ENCODE results near the gene EMC9.
A peak's percentile ranks its signal among the peaks of the same experiment; 100 is the strongest.

Gene EMC9

DNA sequence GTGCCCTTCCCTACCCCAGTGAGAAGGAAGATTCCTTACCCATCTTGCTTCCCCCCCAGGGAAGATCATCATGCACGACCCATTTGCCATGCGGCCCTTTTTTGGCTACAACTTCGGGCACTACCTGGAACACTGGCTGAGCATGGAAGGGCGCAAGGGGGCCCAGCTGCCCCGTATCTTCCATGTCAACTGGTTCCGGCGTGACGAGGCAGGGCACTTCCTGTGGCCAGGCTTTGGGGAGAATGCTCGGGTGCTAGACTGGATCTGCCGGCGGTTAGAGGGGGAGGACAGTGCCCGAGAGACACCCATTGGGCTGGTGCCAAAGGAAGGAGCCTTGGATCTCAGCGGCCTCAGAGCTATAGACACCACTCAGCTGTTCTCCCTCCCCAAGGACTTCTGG lies 37.9 kb downstream of the EMC9 start:
- TF ChIP-seq POU2F2 (IDR thresholded peaks at IDR 0.05; ENCODE audit: low read depth, low read length) (no peak), POLR2A (IDR thresholded peaks at IDR 0.05; ENCODE audit: low read depth, low read length) (no peak), SPI1 (IDR thresholded peaks at IDR 0.05; ENCODE audit: low read depth, low read length) (no peak)
- no peak for DNase-seq (ENCODE audit: insufficient read length, low spot score)
- no peak for FAIRE-seq

DNA sequence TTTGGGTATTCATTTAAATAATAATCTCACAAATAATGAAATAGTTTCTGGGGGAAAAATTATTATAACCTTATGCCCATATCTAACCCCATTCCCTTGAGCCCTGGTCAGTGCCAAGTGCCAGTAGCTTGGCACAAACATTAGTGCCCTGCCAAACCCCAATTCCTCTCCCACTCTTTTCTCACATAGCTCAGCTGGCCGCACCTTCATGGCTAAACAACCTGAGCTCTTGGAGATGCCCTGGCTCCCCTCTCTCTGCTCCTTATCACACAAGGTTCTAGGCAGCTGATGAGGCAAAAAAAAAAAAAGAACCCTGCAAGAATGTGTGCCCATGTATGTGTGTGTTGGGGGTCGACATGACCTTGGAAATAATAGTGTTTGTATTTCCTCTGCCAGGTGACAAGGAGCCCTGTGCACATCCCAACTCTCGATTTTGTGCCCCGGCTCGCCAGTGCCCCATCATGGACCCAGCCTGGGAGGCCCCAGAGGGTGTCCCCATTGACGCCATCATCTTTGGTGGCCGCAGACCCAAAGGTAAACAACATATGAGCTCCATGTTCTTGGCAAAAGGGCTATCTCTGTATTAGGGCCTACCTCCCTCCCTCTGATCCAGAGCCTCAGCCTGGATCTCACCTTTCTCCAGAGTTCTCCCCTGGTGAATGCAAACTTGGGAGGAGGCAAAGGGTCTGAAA lies 38.9 kb downstream of the EMC9 start:
- DNase-seq (ENCODE audit: insufficient read length, low spot score) = no peak
- FAIRE-seq = no peak
- TF ChIP-seq POU2F2 (IDR thresholded peaks at IDR 0.05; ENCODE audit: low read depth, low read length) (no peak), POLR2A (IDR thresholded peaks at IDR 0.05; ENCODE audit: low read depth, low read length) (no peak), PAX5 (IDR thresholded peaks at IDR 0.05; ENCODE audit: insufficient read depth, low read length, severe bottlenecking) (no peak)

DNA sequence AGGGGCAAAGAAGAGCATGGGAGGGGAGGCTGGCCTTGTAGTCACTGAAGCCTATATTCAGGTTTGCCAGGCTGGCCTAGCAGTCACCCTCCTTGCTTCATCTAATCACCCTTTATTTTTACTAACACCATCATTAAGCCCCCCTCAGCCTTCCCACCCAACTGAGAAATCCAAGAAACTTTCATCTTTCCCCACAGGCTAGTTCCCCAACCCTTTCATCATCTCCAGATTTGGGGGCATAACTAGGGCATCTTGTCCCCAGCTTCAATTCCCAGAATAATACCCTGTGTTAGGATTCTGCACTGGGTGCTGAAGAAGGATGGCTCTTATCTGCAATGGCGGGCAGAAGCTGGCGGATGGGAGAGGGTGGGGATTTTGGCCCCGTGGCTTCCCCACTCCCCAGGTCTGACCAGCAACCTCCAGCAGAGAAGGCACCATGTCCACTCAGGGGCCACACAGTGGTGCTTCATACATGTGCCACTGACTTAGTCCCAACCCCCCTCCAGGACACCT lies 40.4 kb downstream of the EMC9 start:
- DNase-seq (ENCODE audit: insufficient read length, low spot score) (no peak), FAIRE-seq (no peak)
- TF ChIP-seq PAX5 (IDR thresholded peaks at IDR 0.05; ENCODE audit: insufficient read depth, low read length, severe bottlenecking) (no peak), SPI1 (IDR thresholded peaks at IDR 0.05; ENCODE audit: low read depth, low read length) (no peak), POLR2AphosphoS5 (IDR thresholded peaks at IDR 0.05; ENCODE audit: low read depth, low read length) (no peak), POU2F2 (IDR thresholded peaks at IDR 0.05; ENCODE audit: low read depth, low read length) (no peak), POLR2A (IDR thresholded peaks at IDR 0.05; ENCODE audit: low read depth, low read length) (no peak), TAF1 (IDR thresholded peaks at IDR 0.05; ENCODE audit: low read depth, low read length) (no peak)

DNA sequence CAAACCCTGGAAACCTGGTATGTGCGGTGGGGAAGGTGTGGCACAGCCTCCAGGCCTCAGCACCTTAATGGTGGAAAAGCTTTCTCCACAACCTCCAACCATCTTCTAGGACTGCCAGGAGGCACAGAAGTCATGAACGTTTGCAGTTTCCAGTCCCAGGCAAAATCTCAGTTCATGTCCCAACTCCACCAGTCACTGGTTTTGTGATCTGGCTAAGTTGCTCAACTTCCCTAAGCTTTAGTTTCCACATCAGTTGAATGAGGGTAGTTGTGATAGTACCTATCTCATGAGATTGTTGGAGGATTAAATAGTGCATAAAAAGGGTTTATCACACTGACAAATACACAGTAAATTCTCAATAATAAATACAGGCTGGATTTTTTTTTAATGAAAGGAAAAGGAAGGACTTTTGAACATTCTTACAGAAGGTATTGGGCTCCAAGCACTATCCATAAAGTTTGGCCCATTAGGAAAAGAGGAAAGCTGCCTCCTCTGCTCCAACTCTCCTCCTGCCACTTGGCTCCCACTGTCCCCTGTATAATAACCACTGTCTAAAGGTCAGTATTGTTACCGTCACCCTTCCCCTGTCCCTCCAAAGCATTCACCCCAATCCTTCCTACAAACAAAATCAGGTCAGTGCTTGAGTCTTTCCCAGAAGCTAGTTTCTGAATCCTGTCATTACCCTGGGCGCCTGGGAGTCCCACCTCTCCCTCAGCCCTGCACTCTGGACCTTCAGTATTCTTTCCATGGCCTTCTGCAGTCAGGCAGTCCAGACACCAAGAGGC lies 41.0 kb downstream of the EMC9 start:
- DNase-seq (ENCODE audit: insufficient read length, low spot score) = no peak
- no peak for FAIRE-seq
- TF ChIP-seq POLR2AphosphoS5 (IDR thresholded peaks at IDR 0.05; ENCODE audit: low read depth, low read length) = no peak
- TF ChIP-seq SPI1 (IDR thresholded peaks at IDR 0.05; ENCODE audit: low read depth, low read length) = no peak
- no peak for TF ChIP-seq POLR2A (IDR thresholded peaks at IDR 0.05; ENCODE audit: low read depth, low read length)
- TF ChIP-seq POU2F2 (IDR thresholded peaks at IDR 0.05; ENCODE audit: low read depth, low read length) = no peak
- no peak for TF ChIP-seq TAF1 (IDR thresholded peaks at IDR 0.05; ENCODE audit: low read depth, low read length)
- TF ChIP-seq PAX5 (IDR thresholded peaks at IDR 0.05; ENCODE audit: insufficient read depth, low read length, severe bottlenecking) = no peak

DNA sequence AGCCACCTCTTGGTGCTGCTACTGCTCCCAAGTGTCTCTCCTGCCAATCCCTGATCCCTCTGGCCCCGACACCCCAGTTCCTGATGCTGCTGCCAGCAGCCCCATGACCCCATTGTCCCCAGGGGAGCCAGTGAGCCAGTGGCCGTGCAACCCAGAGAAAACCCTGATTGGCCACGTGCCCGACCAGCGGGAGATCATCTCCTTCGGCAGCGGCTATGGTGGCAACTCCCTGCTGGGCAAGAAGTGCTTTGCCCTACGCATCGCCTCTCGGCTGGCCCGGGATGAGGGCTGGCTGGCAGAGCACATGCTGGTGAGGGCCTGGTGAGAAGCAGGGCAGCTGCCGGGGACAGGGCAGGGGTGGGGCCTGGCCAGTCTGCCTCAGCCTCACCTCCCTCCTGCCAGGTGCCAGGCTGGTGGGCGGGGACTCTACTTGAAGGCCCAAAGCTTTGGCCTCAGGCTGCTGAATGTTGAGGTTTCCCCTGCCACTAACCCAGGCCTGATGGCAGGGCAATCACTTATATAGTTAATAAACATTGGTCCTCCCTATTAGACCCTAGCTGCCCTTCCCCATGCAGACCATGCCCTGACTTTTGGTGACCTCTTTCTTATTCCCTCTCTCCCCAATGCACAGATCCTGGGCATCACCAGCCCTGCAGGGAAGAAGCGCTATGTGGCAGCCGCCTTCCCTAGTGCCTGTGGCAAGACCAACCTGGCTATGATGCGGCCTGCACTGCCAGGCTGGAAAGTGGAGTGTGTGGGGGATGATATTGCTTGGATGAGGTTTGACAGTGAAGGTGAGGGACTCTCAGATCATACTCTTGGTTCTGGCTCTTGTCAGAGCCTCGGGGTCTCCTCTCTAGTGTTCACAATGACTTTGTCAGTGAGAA lies 42.2 kb downstream of the EMC9 start:
- TF ChIP-seq TAF1 (IDR thresholded peaks at IDR 0.05; ENCODE audit: low read depth, low read length) (no peak), POU2F2 (IDR thresholded peaks at IDR 0.05; ENCODE audit: low read depth, low read length) (no peak)
- no peak for DNase-seq (ENCODE audit: insufficient read length, low spot score)
- FAIRE-seq = no peak

DNA sequence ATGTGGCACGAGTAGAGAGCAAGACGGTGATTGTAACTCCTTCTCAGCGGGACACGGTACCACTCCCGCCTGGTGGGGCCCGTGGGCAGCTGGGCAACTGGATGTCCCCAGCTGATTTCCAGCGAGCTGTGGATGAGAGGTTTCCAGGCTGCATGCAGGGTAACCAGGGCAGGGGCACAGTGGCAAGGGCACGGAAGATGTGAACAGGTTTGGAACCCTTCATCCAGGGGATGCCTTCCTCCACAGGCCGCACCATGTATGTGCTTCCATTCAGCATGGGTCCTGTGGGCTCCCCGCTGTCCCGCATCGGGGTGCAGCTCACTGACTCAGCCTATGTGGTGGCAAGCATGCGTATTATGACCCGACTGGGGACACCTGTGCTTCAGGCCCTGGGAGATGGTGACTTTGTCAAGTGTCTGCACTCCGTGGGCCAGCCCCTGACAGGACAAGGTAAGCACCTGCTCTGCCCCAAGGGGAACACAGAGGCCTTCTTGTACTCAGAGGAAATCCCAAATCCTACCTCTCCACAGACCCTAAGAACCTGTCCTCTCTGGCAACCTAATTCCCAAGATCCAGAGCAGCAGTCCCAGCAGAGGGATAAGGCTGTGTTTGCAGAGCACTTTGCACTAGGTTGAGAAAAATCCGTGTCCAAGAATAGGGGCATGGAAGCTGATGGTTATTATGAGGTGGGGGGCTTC lies 43.0 kb downstream of the EMC9 start:
- no peak for TF ChIP-seq POLR2AphosphoS5 (IDR thresholded peaks at IDR 0.05; ENCODE audit: low read depth, low read length)
- TF ChIP-seq POLR2A (IDR thresholded peaks at IDR 0.05; ENCODE audit: low read depth, low read length) = no peak
- no peak for TF ChIP-seq SPI1 (IDR thresholded peaks at IDR 0.05; ENCODE audit: low read depth, low read length)
- no peak for TF ChIP-seq PAX5 (IDR thresholded peaks at IDR 0.05; ENCODE audit: insufficient read depth, low read length, severe bottlenecking)
- no peak for TF ChIP-seq POU2F2 (IDR thresholded peaks at IDR 0.05; ENCODE audit: low read depth, low read length)
- no peak for TF ChIP-seq TAF1 (IDR thresholded peaks at IDR 0.05; ENCODE audit: low read depth, low read length)
- DNase-seq (ENCODE audit: insufficient read length, low spot score) (no peak), FAIRE-seq (no peak)

DNA sequence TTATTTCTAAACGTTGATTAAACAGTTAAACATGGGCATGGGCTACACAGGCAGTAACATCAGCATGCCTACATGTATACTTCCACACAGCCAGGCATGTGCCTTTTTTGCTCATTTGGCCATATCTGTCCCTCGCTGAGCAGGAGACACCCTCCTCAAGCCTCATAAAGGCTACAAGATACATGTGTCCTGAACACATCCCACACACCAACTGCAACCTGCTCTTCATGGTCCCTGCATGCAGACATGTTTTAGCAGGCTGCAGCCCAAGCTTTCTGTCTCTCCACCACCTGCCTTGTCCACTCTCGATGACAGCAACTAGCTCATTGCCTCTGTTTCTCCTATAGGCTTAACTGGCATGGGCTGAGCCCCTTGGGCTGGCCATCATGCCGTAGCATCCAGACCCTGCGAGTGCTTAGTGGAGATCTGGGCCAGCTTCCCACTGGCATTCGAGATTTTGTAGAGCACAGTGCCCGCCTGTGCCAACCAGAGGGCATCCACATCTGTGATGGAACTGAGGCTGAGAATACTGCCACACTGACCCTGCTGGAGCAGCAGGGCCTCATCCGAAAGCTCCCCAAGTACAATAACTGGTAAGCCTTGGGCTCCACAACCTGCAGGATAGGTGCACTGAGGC lies 44.7 kb downstream of the EMC9 start:
- FAIRE-seq = peak; percentile 26
- no peak for DNase-seq (ENCODE audit: insufficient read length, low spot score)
- TF ChIP-seq PAX5 (IDR thresholded peaks at IDR 0.05; ENCODE audit: insufficient read depth, low read length, severe bottlenecking) (no peak), SPI1 (IDR thresholded peaks at IDR 0.05; ENCODE audit: low read depth, low read length) (no peak), POU2F2 (IDR thresholded peaks at IDR 0.05; ENCODE audit: low read depth, low read length) (no peak), POLR2A (IDR thresholded peaks at IDR 0.05; ENCODE audit: low read depth, low read length) (no peak), POLR2AphosphoS5 (IDR thresholded peaks at IDR 0.05; ENCODE audit: low read depth, low read length) (no peak), TAF1 (IDR thresholded peaks at IDR 0.05; ENCODE audit: low read depth, low read length) (no peak)

DNA sequence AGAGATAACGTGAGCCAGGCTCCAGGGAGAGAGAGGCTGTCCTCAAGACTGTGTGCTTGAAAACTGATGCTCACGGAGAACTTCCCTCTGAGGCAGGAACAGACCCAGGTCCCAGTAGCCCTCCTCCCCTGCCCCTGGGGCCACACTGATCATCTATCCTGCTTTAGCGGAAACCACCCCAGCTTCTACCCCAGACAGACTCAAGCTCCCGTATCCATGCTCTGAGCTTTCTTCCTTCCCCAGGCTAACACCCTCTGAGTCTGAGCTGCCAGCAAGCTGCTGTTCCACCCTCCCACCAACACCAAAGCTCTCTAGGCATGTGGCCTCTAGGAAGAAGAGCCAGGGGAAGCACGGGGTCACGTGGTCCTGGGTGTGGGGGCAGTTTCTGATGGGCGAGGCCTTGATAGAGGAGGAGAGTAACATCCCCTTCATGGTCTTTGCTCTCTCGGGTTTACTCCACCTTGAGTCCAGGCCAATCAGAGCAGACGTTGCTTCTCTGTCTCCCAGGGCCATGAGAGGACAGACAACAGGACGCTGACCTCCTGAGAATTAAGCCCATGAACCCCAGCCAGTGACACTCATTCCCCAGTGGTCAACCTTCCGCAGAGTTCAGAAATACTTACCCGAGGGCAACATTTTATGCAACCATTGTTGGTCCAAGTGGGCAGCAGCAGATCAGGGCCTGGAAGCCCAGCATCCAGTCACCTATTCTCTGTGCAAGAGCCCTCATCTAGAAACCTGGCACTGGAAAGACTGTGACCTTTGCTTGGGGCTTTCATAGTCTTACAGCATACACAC lies 45.9 kb downstream of the EMC9 start:
- FAIRE-seq (peak; percentile 87), DNase-seq (ENCODE audit: insufficient read length, low spot score) (peak; percentile 90)
- TF ChIP-seq SPI1 (IDR thresholded peaks at IDR 0.05; ENCODE audit: low read depth, low read length) = no peak
- TF ChIP-seq POU2F2 (IDR thresholded peaks at IDR 0.05; ENCODE audit: low read depth, low read length) = peak; percentile 92
- peak; percentile 98 for TF ChIP-seq POLR2A (IDR thresholded peaks at IDR 0.05; ENCODE audit: low read depth, low read length)
- peak; percentile 98 for TF ChIP-seq POLR2AphosphoS5 (IDR thresholded peaks at IDR 0.05; ENCODE audit: low read depth, low read length)
- TF ChIP-seq PAX5 (IDR thresholded peaks at IDR 0.05; ENCODE audit: insufficient read depth, low read length, severe bottlenecking) = no peak
- TF ChIP-seq TAF1 (IDR thresholded peaks at IDR 0.05; ENCODE audit: low read depth, low read length) = peak; percentile 98

Data from GM12891 (cell line).